ENCODE measurements around the gene CD8A. TPM values are rescaled to one million over a fixed set of nuclear protein-coding genes. Genes with fewer than 3 reads are reported as not detected.

The CD8A gene
- total and polyA plus RNA-seq, 10 of the 15 experiments (the other 5 are each of a cell fraction or from before 2014, with no cell fraction given) = 0.15 to 0.43 TPM; not detected in 8

DNA sequence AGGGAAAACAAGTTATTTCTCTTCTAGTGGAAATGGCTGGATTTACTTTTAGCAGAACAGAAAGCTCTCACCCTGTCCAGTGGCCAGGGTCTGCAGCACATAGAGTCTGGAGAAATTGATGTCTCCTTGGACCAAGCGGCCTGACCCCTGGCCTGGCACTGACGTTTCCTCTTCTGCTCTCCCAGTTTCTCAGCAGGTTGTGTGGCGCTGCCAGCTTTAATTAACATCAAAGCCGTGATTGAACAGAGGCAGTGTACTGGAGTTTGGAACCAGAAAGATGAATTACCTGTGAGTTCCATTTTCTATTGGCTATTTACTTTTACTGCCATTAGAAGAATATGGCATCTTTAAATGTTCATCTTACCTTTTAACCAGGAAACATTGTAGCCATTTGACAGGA is 20.9 kb downstream of the CD8A start (continued):
- TF ChIP-seq SREBF2 (IDR thresholded peaks at IDR 0.05; ENCODE audit: low read length) (no peak), FOS (IDR thresholded peaks at IDR 0.05; ENCODE audit: borderline replicate concordance, extremely low read depth, insufficient read length) (no peak), SMAD1 (IDR thresholded peaks at IDR 0.05; ENCODE audit: low read depth, partially characterized antibody) (no peak), MEF2A (IDR thresholded peaks at IDR 0.05; ENCODE audit: insufficient read depth, low read depth, low read length) (no peak), DPF2 (IDR thresholded peaks at IDR 0.05) (no peak), ZNF24 (IDR thresholded peaks at IDR 0.05) (no peak), SP1 (IDR thresholded peaks at IDR 0.05; ENCODE audit: low read depth, low read length) (no peak), SREBF1 (IDR thresholded peaks at IDR 0.05; ENCODE audit: low read length) (no peak), EZH2 (IDR thresholded peaks at IDR 0.05; ENCODE audit: borderline replicate concordance, control insufficient read depth, low read depth, low read length) (no peak)
- TF ChIP-seq, protein P1, sequence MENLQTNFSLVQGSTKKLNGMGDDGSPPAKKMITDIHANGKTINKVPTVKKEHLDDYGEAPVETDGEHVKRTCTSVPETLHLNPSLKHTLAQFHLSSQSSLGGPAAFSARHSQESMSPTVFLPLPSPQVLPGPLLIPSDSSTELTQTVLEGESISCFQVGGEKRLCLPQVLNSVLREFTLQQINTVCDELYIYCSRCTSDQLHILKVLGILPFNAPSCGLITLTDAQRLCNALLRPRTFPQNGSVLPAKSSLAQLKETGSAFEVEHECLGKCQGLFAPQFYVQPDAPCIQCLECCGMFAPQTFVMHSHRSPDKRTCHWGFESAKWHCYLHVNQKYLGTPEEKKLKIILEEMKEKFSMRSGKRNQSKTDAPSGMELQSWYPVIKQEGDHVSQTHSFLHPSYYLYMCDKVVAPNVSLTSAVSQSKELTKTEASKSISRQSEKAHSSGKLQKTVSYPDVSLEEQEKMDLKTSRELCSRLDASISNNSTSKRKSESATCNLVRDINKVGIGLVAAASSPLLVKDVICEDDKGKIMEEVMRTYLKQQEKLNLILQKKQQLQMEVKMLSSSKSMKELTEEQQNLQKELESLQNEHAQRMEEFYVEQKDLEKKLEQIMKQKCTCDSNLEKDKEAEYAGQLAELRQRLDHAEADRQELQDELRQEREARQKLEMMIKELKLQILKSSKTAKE (IDR thresholded peaks at IDR 0.05; ENCODE audit: low read depth, poor library complexity, severe bottlenecking) = no peak
- TF ChIP-seq, protein P2, sequence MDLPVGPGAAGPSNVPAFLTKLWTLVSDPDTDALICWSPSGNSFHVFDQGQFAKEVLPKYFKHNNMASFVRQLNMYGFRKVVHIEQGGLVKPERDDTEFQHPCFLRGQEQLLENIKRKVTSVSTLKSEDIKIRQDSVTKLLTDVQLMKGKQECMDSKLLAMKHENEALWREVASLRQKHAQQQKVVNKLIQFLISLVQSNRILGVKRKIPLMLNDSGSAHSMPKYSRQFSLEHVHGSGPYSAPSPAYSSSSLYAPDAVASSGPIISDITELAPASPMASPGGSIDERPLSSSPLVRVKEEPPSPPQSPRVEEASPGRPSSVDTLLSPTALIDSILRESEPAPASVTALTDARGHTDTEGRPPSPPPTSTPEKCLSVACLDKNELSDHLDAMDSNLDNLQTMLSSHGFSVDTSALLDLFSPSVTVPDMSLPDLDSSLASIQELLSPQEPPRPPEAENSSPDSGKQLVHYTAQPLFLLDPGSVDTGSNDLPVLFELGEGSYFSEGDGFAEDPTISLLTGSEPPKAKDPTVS (IDR thresholded peaks at IDR 0.05; ENCODE audit: low read depth, low read length) = no peak
- TF ChIP-seq, protein P3, sequence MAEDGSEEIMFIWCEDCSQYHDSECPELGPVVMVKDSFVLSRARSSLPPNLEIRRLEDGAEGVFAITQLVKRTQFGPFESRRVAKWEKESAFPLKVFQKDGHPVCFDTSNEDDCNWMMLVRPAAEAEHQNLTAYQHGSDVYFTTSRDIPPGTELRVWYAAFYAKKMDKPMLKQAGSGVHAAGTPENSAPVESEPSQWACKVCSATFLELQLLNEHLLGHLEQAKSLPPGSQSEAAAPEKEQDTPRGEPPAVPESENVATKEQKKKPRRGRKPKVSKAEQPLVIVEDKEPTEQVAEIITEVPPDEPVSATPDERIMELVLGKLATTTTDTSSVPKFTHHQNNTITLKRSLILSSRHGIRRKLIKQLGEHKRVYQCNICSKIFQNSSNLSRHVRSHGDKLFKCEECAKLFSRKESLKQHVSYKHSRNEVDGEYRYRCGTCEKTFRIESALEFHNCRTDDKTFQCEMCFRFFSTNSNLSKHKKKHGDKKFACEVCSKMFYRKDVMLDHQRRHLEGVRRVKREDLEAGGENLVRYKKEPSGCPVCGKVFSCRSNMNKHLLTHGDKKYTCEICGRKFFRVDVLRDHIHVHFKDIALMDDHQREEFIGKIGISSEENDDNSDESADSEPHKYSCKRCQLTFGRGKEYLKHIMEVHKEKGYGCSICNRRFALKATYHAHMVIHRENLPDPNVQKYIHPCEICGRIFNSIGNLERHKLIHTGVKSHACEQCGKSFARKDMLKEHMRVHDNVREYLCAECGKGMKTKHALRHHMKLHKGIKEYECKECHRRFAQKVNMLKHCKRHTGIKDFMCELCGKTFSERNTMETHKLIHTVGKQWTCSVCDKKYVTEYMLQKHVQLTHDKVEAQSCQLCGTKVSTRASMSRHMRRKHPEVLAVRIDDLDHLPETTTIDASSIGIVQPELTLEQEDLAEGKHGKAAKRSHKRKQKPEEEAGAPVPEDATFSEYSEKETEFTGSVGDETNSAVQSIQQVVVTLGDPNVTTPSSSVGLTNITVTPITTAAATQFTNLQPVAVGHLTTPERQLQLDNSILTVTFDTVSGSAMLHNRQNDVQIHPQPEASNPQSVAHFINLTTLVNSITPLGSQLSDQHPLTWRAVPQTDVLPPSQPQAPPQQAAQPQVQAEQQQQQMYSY (CRISPR knock-in tag; IDR thresholded peaks at IDR 0.05) = no peak
- TF ChIP-seq, protein P4, sequence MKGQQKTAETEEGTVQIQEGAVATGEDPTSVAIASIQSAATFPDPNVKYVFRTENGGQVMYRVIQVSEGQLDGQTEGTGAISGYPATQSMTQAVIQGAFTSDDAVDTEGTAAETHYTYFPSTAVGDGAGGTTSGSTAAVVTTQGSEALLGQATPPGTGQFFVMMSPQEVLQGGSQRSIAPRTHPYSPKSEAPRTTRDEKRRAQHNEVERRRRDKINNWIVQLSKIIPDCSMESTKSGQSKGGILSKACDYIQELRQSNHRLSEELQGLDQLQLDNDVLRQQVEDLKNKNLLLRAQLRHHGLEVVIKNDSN (IDR thresholded peaks at IDR 0.05; ENCODE audit: borderline replicate concordance, extremely low read length, insufficient read depth, low read depth, low read length) = no peak
- TF ChIP-seq, protein P5, sequence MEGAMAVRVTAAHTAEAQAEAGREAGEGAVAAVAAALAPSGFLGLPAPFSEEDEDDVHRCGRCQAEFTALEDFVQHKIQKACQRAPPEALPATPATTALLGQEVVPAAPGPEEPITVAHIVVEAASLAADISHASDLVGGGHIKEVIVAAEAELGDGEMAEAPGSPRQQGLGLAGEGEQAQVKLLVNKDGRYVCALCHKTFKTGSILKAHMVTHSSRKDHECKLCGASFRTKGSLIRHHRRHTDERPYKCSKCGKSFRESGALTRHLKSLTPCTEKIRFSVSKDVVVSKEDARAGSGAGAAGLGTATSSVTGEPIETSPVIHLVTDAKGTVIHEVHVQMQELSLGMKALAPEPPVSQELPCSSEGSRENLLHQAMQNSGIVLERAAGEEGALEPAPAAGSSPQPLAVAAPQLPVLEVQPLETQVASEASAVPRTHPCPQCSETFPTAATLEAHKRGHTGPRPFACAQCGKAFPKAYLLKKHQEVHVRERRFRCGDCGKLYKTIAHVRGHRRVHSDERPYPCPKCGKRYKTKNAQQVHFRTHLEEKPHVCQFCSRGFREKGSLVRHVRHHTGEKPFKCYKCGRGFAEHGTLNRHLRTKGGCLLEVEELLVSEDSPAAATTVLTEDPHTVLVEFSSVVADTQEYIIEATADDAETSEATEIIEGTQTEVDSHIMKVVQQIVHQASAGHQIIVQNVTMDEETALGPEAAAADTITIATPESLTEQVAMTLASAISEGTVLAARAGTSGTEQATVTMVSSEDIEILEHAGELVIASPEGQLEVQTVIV (IDR thresholded peaks at IDR 0.05; ENCODE audit: borderline replicate concordance, partially characterized antibody) = no peak
